LHCN-M2 (cell line): Measurements from ENCODE around the gene SRC. TPM values are rescaled to one million over a fixed set of nuclear protein-coding genes. Genes with fewer than 3 reads are reported as not detected.

ENCODE experiments used
- DNase-seq: peaks from one replicate; pipeline ENCODE4 v3.0.0-alpha.2; 2012; ENCODE audit warnings: low read depth
- total RNA-seq: library from RNA; depleted of rRNA; stranded (reverse); fragments of >200 nt; gene quantifications from 2 replicates; pipeline ENCODE4 v1.2.3, GENCODE V29; 2014

The SRC gene
- total RNA-seq, 1 experiment from 2014 or later = 7.5 TPM

DNA sequence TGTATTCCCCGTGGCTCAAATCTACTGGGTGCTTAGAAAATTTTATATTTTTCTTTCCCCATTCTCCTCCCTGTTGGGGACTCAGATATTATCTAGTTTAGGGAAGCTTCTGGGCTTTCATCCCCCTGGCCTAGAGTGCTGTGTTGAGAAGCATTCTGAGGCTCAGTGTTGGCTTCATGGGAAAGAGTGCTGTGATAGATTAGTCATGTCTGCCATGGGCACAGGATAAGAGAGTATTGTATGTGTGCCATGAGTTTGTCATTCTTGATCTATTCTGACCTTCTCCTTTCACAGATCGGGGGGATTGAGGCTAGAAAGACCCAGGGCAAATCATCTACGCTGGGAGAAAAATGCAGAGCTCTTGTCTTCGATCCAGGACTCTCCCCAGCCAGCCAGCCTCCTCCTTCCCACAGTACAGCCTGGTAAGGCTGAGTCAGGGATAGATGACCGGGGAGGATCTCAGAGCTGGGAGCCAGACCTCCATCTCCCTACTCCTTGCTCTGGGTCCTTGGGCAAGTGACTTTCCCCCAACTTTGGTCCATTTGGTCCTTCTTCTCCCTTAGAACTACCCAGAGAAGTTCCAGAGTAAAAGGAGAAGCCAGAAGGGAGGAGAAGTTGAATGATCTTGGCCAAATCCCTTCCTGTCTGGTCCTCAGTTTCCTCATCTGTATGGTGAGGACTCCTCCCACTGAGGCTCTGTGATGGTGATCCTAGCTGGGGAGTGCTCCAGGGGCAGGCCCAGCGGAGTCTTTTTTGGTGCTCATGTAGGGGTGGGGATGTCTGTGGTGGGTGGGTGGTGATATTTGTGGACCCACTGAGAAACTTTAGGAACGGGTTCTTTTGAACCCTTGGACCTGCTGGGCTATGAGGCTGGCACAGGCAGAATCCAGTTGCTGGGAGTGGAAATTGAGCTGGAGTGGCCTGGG is 5.0 kb downstream of the SRC start:
- peak; percentile 16 for DNase-seq

DNA sequence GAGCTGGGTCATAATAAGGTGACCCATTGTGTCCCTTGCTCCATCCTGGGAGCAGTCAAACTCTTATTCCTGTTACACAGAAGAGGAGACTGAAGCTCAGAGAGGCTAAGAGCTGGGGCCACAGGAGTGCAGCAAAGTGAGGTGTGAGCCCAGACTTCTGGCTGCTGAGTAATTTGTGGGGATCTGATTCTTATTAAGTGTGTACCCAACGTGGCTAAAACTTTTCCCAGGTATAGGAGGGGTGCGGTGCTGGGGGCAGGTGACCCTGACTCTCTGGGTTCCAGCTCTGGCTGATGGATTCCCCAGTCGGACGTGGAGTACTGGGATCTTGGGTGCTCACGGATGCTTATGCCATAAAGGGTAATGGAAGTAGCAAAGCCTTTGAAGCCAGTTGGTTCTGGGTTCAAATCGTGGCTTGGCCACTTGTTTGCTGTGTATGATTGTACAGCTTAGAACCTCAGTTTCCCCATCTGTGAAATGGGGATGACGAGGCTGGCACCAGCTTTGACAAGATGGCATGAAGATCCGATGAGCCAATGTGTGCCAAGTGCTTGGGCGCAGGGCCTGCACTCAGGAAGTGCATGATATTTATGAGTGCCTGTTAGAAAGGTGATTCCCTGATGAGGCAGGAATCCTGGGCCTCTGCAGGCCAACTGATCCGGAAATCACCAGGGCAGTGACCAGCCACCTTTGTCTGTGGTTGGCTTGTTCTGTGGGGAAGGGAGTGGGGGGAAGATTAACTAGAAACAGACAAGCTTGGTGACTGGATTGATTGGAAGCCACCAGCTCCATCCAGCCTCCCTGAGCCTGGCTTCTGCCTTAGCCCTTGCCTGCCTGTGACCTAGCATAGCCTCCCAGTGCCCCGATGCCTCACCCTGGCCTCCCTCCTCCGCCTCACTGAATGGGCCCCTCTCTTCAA is 6.0 kb downstream of the SRC start:
- DNase-seq = no peak

- no peak for DNase-seq
These were observed 6.7 kb downstream of the SRC start for GRCh38 chr20:37352608-37352980.

DNA sequence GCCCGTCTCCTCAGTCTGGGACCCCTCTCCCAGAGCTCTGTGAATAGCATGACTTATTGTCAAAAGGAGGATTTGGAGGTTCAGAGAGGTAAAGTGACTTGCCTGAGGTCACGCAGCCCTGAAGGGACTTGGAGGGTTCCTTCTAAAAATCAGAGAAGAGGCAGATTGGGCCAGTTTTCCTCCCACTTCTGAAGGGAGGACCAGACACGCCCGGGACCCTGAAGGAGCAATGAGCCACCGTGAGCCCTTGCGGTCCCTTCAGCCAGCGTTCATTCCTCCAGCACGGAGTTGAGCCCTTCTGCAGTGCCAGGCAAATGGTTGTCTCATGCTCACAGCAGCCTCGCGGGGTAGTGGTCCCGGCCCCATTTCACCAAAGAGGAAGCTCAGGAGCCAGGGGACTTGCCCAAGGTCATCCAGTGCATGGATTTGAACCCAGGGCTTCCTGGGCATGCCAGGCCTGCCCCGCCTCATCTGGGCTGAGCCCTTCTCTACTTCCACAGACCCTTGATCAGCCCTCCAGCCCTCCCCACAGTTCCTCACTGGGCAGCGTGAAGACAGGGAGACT is 7.4 kb downstream of the SRC start:
- DNase-seq = no peak

DNA sequence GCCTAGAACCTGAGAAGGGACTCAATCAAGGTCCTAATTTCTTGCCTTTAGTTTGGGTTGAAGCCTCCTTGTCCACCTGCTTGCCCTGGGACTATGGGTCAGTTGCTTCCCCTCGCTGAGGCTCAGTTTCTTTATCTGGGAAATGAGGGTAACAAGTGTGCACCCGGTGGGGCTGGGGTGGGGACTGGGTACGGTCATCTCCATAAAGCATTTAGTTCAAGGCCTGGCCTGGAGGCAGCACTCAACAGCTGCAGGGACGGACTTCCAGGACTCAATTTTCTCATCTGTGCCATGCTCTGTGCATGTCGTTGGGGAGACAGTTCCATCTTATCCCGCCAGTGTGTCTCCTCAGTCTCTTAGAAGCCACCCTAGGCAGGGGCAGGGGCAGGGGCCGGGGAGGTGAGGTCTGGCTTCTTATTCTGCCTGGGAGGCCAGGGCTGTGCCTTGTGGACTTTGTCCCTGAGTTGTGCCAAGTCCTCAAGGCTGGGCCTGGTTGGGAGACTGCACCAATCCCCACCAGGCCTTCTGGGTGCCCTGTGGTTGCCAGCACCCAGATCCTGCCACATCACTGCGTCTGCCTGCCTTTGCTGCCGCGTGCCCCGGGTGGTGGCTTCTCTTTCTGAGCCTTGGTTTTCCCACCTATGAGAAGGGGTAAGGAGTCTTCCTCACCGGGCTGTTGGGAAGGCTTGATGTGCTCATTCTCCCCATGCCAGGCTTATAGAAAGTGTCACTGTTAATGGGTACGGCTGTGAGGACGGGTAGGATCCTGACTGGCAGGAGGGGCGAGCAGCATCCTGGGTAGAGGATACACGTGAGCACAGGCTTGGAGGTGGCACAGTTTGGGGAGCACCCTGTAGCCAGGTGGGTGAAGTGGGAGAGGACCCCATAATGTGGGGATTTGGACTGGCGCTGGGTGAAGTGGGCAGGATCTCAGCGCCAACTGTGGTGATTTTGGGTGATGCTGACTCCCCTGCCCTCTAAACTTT is 8.6 kb downstream of the SRC start:
- no peak for DNase-seq

DNA sequence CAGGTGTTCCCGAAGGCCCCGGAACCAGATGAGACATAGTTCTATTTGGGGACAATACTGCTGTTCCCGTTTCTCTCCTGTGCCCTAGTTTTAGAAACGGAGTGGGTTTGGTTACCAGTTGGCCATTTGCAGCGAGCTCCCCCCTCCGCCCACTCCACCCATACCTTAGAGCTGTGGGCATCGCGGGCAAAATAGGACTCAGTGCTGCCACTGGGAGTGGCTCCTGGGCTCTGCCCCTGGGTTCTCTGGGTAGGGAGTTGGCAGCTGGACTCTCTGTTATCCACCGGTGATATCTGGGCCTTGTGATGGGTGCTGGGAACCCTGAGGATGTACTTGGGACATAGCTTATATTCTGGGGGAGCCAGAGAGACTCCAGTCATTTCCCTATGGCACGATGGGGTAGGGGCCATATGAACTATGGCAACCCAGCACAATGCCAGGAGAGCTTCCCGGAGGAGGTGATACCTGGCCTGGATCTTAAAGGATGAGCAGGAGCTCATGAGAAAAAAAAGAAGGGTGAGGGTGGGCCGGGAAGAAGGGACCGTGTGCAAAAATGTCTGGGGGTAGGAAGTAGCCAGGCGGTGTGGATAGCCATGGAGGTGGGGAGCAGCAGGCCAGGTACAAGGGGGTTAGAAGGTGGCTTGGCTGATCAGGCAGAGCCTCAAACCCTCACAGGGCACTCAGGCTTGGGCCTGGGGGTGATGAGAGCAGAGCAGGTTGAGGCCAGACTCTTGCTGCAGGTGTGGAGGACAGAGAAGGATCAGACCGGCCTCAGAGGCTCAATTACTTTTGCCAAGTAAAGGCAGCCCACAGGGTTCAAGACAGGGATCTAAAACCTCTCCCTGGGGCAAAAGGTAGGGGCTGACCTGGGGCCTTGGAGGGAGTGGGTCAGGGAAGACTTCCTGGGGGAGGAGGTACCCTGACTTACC is 9.6 kb downstream of the SRC start:
- DNase-seq = no peak

GRCh38 chr20:37356387-37356786 is 10.4 kb downstream of the SRC start:
- no peak for DNase-seq

- no peak for DNase-seq
These were observed 11.0 kb downstream of the SRC start for GRCh38 chr20:37356961-37357371.

- DNase-seq = no peak
These were observed 11.8 kb downstream of the SRC start for GRCh38 chr20:37357481-37358365.

DNA sequence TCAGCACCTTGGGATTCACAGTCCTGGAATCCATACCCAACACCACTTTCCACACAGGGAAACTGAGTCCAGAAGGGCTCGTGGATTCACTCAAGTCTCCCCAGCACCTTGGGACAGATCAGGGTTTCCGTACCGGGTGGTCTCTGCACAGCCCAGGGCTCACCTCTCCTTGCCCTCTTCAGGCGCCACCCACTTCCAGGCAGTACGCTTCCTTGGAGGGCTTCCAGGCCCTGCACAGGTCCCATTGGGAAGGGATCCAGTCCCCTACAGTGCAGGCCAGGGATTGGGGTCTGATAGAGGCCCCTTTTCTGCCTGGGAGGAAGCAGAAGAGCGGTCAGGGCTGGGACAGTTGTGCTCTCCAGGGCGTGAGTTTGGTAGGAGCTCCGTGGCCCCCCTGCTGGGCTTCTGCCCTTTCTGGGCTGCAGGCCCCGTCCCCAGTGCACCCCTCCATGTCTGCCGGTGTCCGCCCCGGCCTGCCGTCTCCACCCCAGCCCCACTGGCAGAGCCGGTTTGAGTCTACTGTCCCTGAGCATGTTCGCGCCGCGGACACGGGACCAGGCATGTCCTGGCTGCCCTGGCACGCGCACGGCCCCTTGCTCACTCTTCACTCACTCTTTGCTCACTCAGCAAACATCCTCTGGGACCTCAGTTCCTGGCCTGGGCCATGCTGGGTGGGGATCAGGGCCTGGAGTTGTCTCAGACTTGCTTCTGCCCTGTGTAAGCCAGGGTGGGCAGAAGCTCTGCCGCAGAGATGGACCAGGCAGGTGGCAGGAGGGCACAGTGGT is 12.6 kb downstream of the SRC start:
- no peak for DNase-seq

GRCh38 chr20:37359331-37359730 is 13.4 kb downstream of the SRC start:
- DNase-seq = no peak

DNA sequence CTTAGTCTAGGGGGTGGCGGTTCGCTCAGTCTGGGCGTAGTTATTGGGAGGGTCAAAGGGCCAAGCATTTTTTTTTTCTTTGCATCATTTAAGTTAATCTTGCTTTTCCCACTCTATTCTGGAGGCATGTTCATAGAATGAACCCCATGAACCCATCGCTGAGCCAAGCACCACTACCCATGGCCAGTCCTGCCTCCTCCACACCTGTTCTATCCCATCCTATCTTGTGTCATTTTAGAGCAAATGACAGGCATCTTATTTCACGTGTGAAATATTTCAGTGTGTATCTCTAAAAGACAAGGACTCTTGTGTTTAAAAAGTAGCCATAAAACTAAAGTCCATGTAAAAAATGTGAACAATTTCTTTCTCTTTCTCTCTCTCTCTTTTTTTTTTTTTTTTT is 13.9 kb downstream of the SRC start:
- DNase-seq = peak; percentile 60

DNA sequence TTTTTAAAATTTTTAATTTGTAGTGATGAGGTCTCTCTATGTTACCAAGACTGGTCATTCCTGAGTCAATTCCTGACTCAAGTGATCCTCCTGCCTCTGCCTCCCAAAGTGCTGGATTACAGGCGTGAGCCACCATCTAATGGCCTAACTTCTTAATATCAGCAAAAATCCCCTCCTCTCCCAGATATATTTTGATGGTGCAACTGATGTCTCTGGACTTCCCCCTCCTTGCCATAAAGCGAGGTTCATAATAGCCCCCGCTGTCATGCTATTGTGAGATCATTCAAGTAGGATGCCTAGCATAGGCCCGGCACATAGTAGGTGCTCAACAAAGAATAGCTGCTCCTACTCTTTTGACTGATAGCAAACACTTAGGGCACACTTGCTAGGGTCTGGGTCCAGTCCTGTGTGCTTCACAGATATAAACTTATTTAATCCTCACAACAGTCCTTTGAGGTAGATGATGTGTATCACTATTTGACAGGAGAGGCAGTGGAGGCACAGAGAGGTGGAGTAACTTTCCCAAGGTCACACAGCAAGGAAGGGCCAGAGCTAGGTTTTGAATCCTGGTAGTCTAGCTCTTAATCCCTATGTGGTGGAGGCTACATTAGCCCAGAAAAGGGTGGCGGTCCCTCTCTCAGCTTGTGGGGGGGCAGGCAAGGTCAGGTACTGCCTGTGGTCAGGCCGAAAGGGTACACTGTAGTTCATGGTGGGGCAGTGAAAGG is 14.6 kb downstream of the SRC start:
- DNase-seq = no peak

- DNase-seq = no peak
These were observed 15.4 kb downstream of the SRC start for GRCh38 chr20:37361336-37361735.

GRCh38 chr20:37362231-37362792 is 16.4 kb downstream of the SRC start:
- DNase-seq = no peak

- no peak for DNase-seq
These were observed 16.9 kb downstream of the SRC start for GRCh38 chr20:37362821-37363220.
